HL-60 (cell line): ENCODE measurements around the gene SYT12.

ENCODE experiments used
- CTCF ChIP-seq: IDR thresholded peaks from one replicate; pipeline ENCODE4 v1.5.1; 2011; ENCODE audit warnings: low read length, control low read depth, inconsistent platforms; ENCODE audit not compliant: insufficient read depth
- POLR2AphosphoS5 ChIP-seq: IDR thresholded peaks from 2 replicates; pipeline ENCODE4 v1.6.1; 2012; ENCODE audit warnings: low read depth
- REST ChIP-seq: IDR thresholded peaks from 2 replicates; pipeline ENCODE4 v1.6.1; 2012; ENCODE audit warnings: low read depth; ENCODE audit not compliant: insufficient replicate concordance

GRCh38 chr11:67024966-67025365, 2.0 kb downstream of the SYT12 start:
- TF ChIP-seq POLR2AphosphoS5 (no peak), CTCF (no peak), REST (no peak)
